PC-9 (cell line): Measurements from ENCODE around the gene PRKG1. TPM values are rescaled to one million over a fixed set of nuclear protein-coding genes. Genes with fewer than 3 reads are reported as not detected.

Experiments used
- BruUV-seq: library from RNA; stranded (reverse); fragments of 400-500 nt; replicated peaks from 2 replicates; lab custom pipeline; 2021; lab: Mats Ljungman, UMichigan
- CTCF ChIA-PET: fragments of 300-600 bp; sonication (Branson Sonifier 250); formaldehyde crosslinking; loops from one replicate; lab custom pipeline; 2022; ENCODE audit warnings: antibody characterized with exemption; lab: Charles Lee
- POLR2A ChIA-PET: fragments of 300-600 bp; sonication (Branson Sonifier 250); formaldehyde crosslinking; loops from one replicate; lab custom pipeline; 2022; ENCODE audit warnings: antibody characterized with exemption; ENCODE audit not compliant: unreplicated experiment; lab: Charles Lee
- DNase-seq, 2 experiments: peaks; one replicate each; pipeline versions ENCODE4 v3.0.0 to v3.0.0-alpha.2; 2015 to 2022; ENCODE audit warnings: mixed read lengths in 1 of 2
- H2AFZ ChIP-seq: fragments of 200-600 bp; sonication (generic); 2 replicates; pipeline ENCODE4 v1.8.1; 2017; ENCODE audit warnings: antibody characterized with exemption
- H3F3A ChIP-seq: fragments of 200-600 bp; sonication (generic); 2 replicates; pipeline ENCODE4 v1.8.1; 2017; ENCODE audit warnings: antibody characterized with exemption, mild to moderate bottlenecking, low read depth; ENCODE audit not compliant: insufficient read depth
- H3K27ac ChIP-seq: fragments of 200-600 bp; sonication (generic); 2 replicates; pipeline ENCODE4 v1.6.1; 2016; ENCODE audit warnings: mixed run types
- H3K27me3 ChIP-seq: fragments of 200-600 bp; sonication (generic); 2 replicates; pipeline ENCODE4 v1.6.1; 2016; ENCODE audit warnings: low read depth, mixed run types; ENCODE audit not compliant: insufficient read depth
- H3K36me3 ChIP-seq: fragments of 200-600 bp; sonication (generic); 2 replicates; pipeline ENCODE4 v1.6.1; 2016; ENCODE audit warnings: low read depth, mixed run types
- H3K4me1 ChIP-seq: fragments of 200-600 bp; sonication (generic); replicated peaks from 2 replicates; pipeline ENCODE4 v1.6.1; 2016; ENCODE audit warnings: mixed run types; ENCODE audit not compliant: insufficient read depth
- H3K4me2 ChIP-seq: fragments of 200-600 bp; sonication (generic); 2 replicates; pipeline ENCODE4 v1.6.1; 2017; ENCODE audit warnings: mixed run types
- H3K4me3 ChIP-seq: fragments of 200-600 bp; sonication (generic); 2 replicates; pipeline ENCODE4 v1.6.1; 2016; ENCODE audit warnings: mixed run types
- H3K79me2 ChIP-seq: fragments of 200-600 bp; sonication (generic); 2 replicates; pipeline ENCODE4 v1.6.1; 2017; ENCODE audit warnings: low read depth, mixed run types
- H3K9me2 ChIP-seq: fragments of 200-600 bp; sonication (generic); 2 replicates; pipeline ENCODE4 v1.8.1; 2017; ENCODE audit warnings: mild to moderate bottlenecking; ENCODE audit not compliant: insufficient read depth
- H3K9me3 ChIP-seq: fragments of 200-600 bp; sonication (generic); 2 replicates; pipeline ENCODE4 v1.8.1; 2016; ENCODE audit warnings: low read depth; ENCODE audit not compliant: insufficient read depth
- H4K20me1 ChIP-seq: fragments of 200-600 bp; sonication (generic); 2 replicates; pipeline ENCODE4 v1.8.1; 2017; ENCODE audit not compliant: insufficient read depth
- CTCF ChIP-seq: fragments of 200-600 bp; sonication (generic); conservative IDR thresholded peaks from 2 replicates; pipeline ENCODE4 v1.6.1; 2017; ENCODE audit warnings: mixed run types, antibody characterized with exemption, mild to moderate bottlenecking, moderate library complexity
- EZH2 ChIP-seq: fragments of 200-600 bp; sonication (generic); IDR thresholded peaks from 2 replicates; pipeline ENCODE4 v1.8.0; 2017; ENCODE audit warnings: antibody characterized with exemption, low read depth
- intact Hi-C: fragments of 100-400 bp; cut with micrococcal nuclease; formaldehyde crosslinking; loops from one replicate; pipeline ENCODE4 v1.10.0; 2022; ENCODE audit not compliant: unreplicated experiment
- total RNA-seq: library from RNA; stranded (reverse); gene quantifications from 2 replicates; pipeline ENCODE4 v1.2.3, GENCODE V29; 2021

The PRKG1 gene
- total RNA-seq, 1 experiment from 2014 or later, result 0.70 TPM

GRCh38 chr10:51325649-51326048, 251.4 kb downstream of the PRKG1 start:
- CTCF ChIA-PET, result no interaction called here
- no peaks in the 10 kb centered on the region for H3F3A ChIP-seq
- DNase-seq, result no peak
- no peaks in the 10 kb centered on the region for H3K4me1 ChIP-seq
- H3K4me3 ChIP-seq, result no peak overlapping the region
- H3K4me2 ChIP-seq, result no peak overlapping the region
- H3K36me3 ChIP-seq, result no peaks in the 10 kb centered on the region
- no peak overlapping the region for H2AFZ ChIP-seq
- no peaks in the 10 kb centered on the region for H3K27me3 ChIP-seq
- TF ChIP-seq EZH2, result no peak
- TF ChIP-seq CTCF, result no peak
- intact Hi-C loops, result no loop called here
- no peaks in the 10 kb centered on the region for H3K9me2 ChIP-seq
- no peaks in the 10 kb centered on the region for H3K79me2 ChIP-seq
- H4K20me1 ChIP-seq, result no peaks in the 10 kb centered on the region
- no peak overlapping the region for H3K27ac ChIP-seq
- no TSS peak for BruUV-seq
- no peaks in the 10 kb centered on the region for H3K9me3 ChIP-seq
- POLR2A ChIA-PET, result no interaction called here

GRCh38 chr10:51326174-51326573, 251.9 kb downstream of the PRKG1 start:
- no peaks in the 10 kb centered on the region for H3K27me3 ChIP-seq
- no peaks in the 10 kb centered on the region for H3K36me3 ChIP-seq
- no peaks in the 10 kb centered on the region for H3K79me2 ChIP-seq
- no peaks in the 10 kb centered on the region for H3F3A ChIP-seq
- no TSS peak for BruUV-seq
- POLR2A ChIA-PET, result no interaction called here
- no peaks in the 10 kb centered on the region for H3K9me3 ChIP-seq
- H4K20me1 ChIP-seq, result no peaks in the 10 kb centered on the region
- CTCF ChIA-PET, result no interaction called here
- no peak overlapping the region for H2AFZ ChIP-seq
- no peak overlapping the region for H3K4me3 ChIP-seq
- H3K27ac ChIP-seq, result no peak overlapping the region
- no peak for DNase-seq
- no peak overlapping the region for H3K4me2 ChIP-seq
- H3K4me1 ChIP-seq, result no peaks in the 10 kb centered on the region
- H3K9me2 ChIP-seq, result no peaks in the 10 kb centered on the region
- intact Hi-C loops, result no loop called here
- TF ChIP-seq EZH2, result no peak
- TF ChIP-seq CTCF, result no peak

GRCh38 chr10:51327432-51327831, 253.1 kb downstream of the PRKG1 start:
- POLR2A ChIA-PET, result no interaction called here
- no peak overlapping the region for H3K27ac ChIP-seq
- H3F3A ChIP-seq, result no peaks in the 10 kb centered on the region
- no peak overlapping the region for H3K4me3 ChIP-seq
- no peaks in the 10 kb centered on the region for H3K27me3 ChIP-seq
- H2AFZ ChIP-seq, result no peak overlapping the region
- TF ChIP-seq CTCF (no peak), EZH2 (no peak)
- no peaks in the 10 kb centered on the region for H3K9me2 ChIP-seq
- H3K4me2 ChIP-seq, result no peak overlapping the region
- no peaks in the 10 kb centered on the region for H3K36me3 ChIP-seq
- intact Hi-C loops, result no loop called here
- no peaks in the 10 kb centered on the region for H3K9me3 ChIP-seq
- DNase-seq, result no peak
- H4K20me1 ChIP-seq, result no peaks in the 10 kb centered on the region
- CTCF ChIA-PET, result no interaction called here
- no peaks in the 10 kb centered on the region for H3K79me2 ChIP-seq
- H3K4me1 ChIP-seq, result no peaks in the 10 kb centered on the region
- no TSS peak for BruUV-seq
